SK-N-SH (cell line): Measurements from ENCODE around the gene FLACC1. TPM values are rescaled to one million over a fixed set of nuclear protein-coding genes. Genes with fewer than 3 reads are reported as not detected.

Experiments
- CTCF ChIA-PET: fragments of 300-600, 350-600 bp; formaldehyde crosslinking; extraction: SDS; loops from one replicate; lab custom pipeline; 2021; lab: Yijun Ruan, JAX
- POLR2A ChIA-PET: fragments of 350-600 bp; sonication (Branson Sonifier 250); formaldehyde crosslinking; extraction: SDS; loops from one replicate; lab custom pipeline; 2020; ENCODE audit warnings: antibody characterized with exemption, inconsistent platforms; lab: Yijun Ruan, JAX
- DNase-seq: peaks from one replicate; pipeline ENCODE4 v3.0.0; 2012
- H2AFZ ChIP-seq: fragments of 200-600 bp; sonication (generic); 2 replicates; pipeline ENCODE4 v1.8.1; 2016; ENCODE audit warnings: antibody characterized with exemption, mild to moderate bottlenecking, low read depth
- H3F3A ChIP-seq: fragments of 200-600 bp; sonication (generic); replicated peaks from 2 replicates; pipeline ENCODE3; 2016; ENCODE audit warnings: antibody characterized with exemption, mild to moderate bottlenecking; ENCODE audit not compliant: insufficient read depth
- H3K27ac ChIP-seq, 2 experiments: fragments of 200-500 bp in 1 of 2; fragments of 200-600 bp in 1 of 2; sonication (Bioruptor generic) in 1 of 2; sonication (generic), shearing (Covaris generic) in 1 of 2; 2 replicates each; pipeline versions ENCODE4 v1.5.1 to v1.6.1; 2014 to 2016; ENCODE audit warnings: low read depth in 2 of 2, inconsistent platforms in 1 of 2, low read length in 1 of 2, mild to moderate bottlenecking in 1 of 2, mixed read lengths in 1 of 2
- H3K27me3 ChIP-seq: fragments of 200-600 bp; sonication (generic), shearing (Covaris generic); 2 replicates; pipeline ENCODE4 v1.6.1; 2016; ENCODE audit warnings: mixed run types; ENCODE audit not compliant: insufficient read depth
- H3K36me3 ChIP-seq, 2 experiments: fragments of 200-500 bp in 1 of 2; fragments of 200-600 bp in 1 of 2; sonication (Bioruptor generic) in 1 of 2; sonication (generic) in 1 of 2; replicated peaks in 1 of 2; 2 replicates each; pipeline versions ENCODE3 to v1.5.1; 2014 to 2016; ENCODE audit warnings: low read length in 1 of 2, mild to moderate bottlenecking in 1 of 2; ENCODE audit not compliant: insufficient read depth in 2 of 2, control insufficient read depth in 1 of 2
- H3K4me1 ChIP-seq, 2 experiments: fragments of 200-500 bp in 1 of 2; fragments of 200-600 bp in 1 of 2; sonication (Bioruptor generic) in 1 of 2; sonication (generic), shearing (Covaris generic) in 1 of 2; 2 replicates each; pipeline versions ENCODE4 v1.5.1 to v1.6.1; 2014 to 2016; ENCODE audit warnings: low read depth in 1 of 2, low read length in 1 of 2, mixed run types in 1 of 2; ENCODE audit not compliant: insufficient read depth in 2 of 2, control insufficient read depth in 1 of 2
- H3K4me2 ChIP-seq: fragments of 200-600 bp; sonication (generic), shearing (Covaris generic); 2 replicates; pipeline ENCODE4 v1.6.1; 2017; ENCODE audit warnings: mixed run types
- H3K4me3 ChIP-seq, 2 experiments: fragments of 200-500 bp in 1 of 2; fragments of 200-600 bp in 1 of 2; sonication (Bioruptor generic) in 1 of 2; sonication (generic), shearing (Covaris generic) in 1 of 2; 2 replicates each; pipeline versions ENCODE4 v1.5.1 to v1.8.1; 2014 to 2016; ENCODE audit warnings: low read depth in 2 of 2, inconsistent platforms in 1 of 2, low read length in 1 of 2, mild to moderate bottlenecking in 1 of 2, mixed read lengths in 1 of 2, moderate library complexity in 1 of 2
- H3K79me2 ChIP-seq: fragments of 200-600 bp; sonication (generic); 2 replicates; pipeline ENCODE4 v1.8.1; 2017; ENCODE audit warnings: mild to moderate bottlenecking; ENCODE audit not compliant: insufficient read depth
- H3K9ac ChIP-seq: fragments of 200-600 bp; sonication (generic); 2 replicates; pipeline ENCODE4 v1.6.1; 2017; ENCODE audit warnings: mixed run types
- H3K9me2 ChIP-seq: fragments of 200-600 bp; sonication (generic); 2 replicates; pipeline ENCODE4 v1.6.1; 2017; ENCODE audit warnings: mixed run types
- H3K9me3 ChIP-seq: fragments of 200-600 bp; sonication (generic); 2 replicates; pipeline ENCODE4 v1.6.1; 2017; ENCODE audit warnings: mixed run types, mild to moderate bottlenecking, moderate library complexity
- H4K20me1 ChIP-seq: fragments of 200-600 bp; sonication (generic); 2 replicates; pipeline ENCODE4 v1.6.1; 2017; ENCODE audit warnings: mild to moderate bottlenecking, mixed run types; ENCODE audit not compliant: insufficient read depth
- EZH2phosphoT487 ChIP-seq: fragments of 200-600 bp; sonication (generic); IDR thresholded peaks from 2 replicates; pipeline ENCODE4 v1.6.1; 2017; ENCODE audit warnings: low read depth, mixed run types, mild to moderate bottlenecking, antibody characterized with exemption, moderate library complexity, borderline replicate concordance
- FOSL2 ChIP-seq: IDR thresholded peaks from 2 replicates; pipeline ENCODE4 v1.4.0; 2012; ENCODE audit warnings: low read depth, mild to moderate bottlenecking, moderate library complexity, borderline replicate concordance
- FOXM1 ChIP-seq: IDR thresholded peaks from 2 replicates; pipeline ENCODE4 v1.4.0; 2012; ENCODE audit warnings: low read depth, mild to moderate bottlenecking
- IRF3 ChIP-seq: fragments of 150-350 bp; IDR thresholded peaks from 2 replicates; pipeline ENCODE4 v1.6.1; 2016; ENCODE audit warnings: mild to moderate bottlenecking, low read depth, low read length
- MAX ChIP-seq: IDR thresholded peaks from 2 replicates; pipeline ENCODE4 v1.4.0; 2012; ENCODE audit warnings: low read depth
- MEF2A ChIP-seq: IDR thresholded peaks from 2 replicates; pipeline ENCODE4 v1.4.0; 2012; ENCODE audit warnings: low read depth, borderline replicate concordance
- MXI1 ChIP-seq: IDR thresholded peaks from 2 replicates; pipeline ENCODE4 v1.6.1; 2012; ENCODE audit warnings: mild to moderate bottlenecking, low read depth, low read length, improper control_type of control experiment
- POLR2AphosphoS5 ChIP-seq: IDR thresholded peaks from 2 replicates; pipeline ENCODE4 v1.6.1; 2012; ENCODE audit warnings: low read depth, low read length
- RAD21 ChIP-seq: IDR thresholded peaks from 2 replicates; pipeline ENCODE4 v1.6.1; 2012; ENCODE audit warnings: mild to moderate bottlenecking, low read length
- REST ChIP-seq: IDR thresholded peaks from 2 replicates; pipeline ENCODE4 v1.6.1; 2012; ENCODE audit warnings: mild to moderate bottlenecking, low read depth, low read length, moderate library complexity
- RFX5 ChIP-seq: IDR thresholded peaks from 2 replicates; pipeline ENCODE4 v1.6.1; 2012; ENCODE audit warnings: mild to moderate bottlenecking, improper control_type of control experiment, low read length
- SMC3 ChIP-seq: IDR thresholded peaks from 2 replicates; pipeline ENCODE4 v1.6.1; 2012; ENCODE audit warnings: low read depth, low read length, improper control_type of control experiment
- TAF1 ChIP-seq: IDR thresholded peaks from 2 replicates; pipeline ENCODE4 v1.6.1; 2012; ENCODE audit warnings: low read depth, mild to moderate bottlenecking, low read length, moderate library complexity, borderline replicate concordance
- TCF12 ChIP-seq: IDR thresholded peaks from 2 replicates; pipeline ENCODE4 v1.4.0; 2012
- TEAD4 ChIP-seq: IDR thresholded peaks from 2 replicates; pipeline ENCODE4 v1.4.0; 2012; ENCODE audit warnings: mild to moderate bottlenecking, borderline replicate concordance; ENCODE audit not compliant: insufficient read depth
- USF1 ChIP-seq: IDR thresholded peaks from 2 replicates; pipeline ENCODE4 v1.4.0; 2012; ENCODE audit warnings: low read depth, borderline replicate concordance
- YY1 ChIP-seq: IDR thresholded peaks from 2 replicates; pipeline ENCODE4 v1.4.0; 2012; ENCODE audit warnings: low read depth, mild to moderate bottlenecking
- WGBS: methylation state at CpG from one replicate; pipeline ENCODE4 v1.1.6; 2017; ENCODE audit warnings: low lambda C conversion rate; 5-methylcytosine and 5-hydroxymethylcytosine counted together
- polyA plus RNA-seq, 3 experiments: library from polyadenylated mRNA; depleted of rRNA; stranded (reverse); fragments of >200 nt; gene quantifications; 2 replicates each; pipeline ENCODE4 v1.2.3, GENCODE V29; 2012

Gene FLACC1
- polyA plus RNA-seq, 1 of the 3 experiments (the other 2 are of a cell fraction), result 0.35 TPM

GRCh38 chr2:201246280-201246679, 110.9 kb downstream of the FLACC1 start (continued):
- TF ChIP-seq IRF3 (no peak), FOXM1 (no peak), USF1 (no peak)
- TF ChIP-seq, all 33 proteins: peak for 0

GRCh38 chr2:201244829-201245228, 112.3 kb downstream of the FLACC1 start:
- H3K4me1 ChIP-seq, result no peaks in the 10 kb centered on the region; a peak in 1 of 4 replicates
- H3K79me2 ChIP-seq, result no peaks in the 10 kb centered on the region
- no peaks in the 10 kb centered on the region for H3K36me3 ChIP-seq
- no peak overlapping the region for H3K9ac ChIP-seq
- no peak for TF ChIP-seq FOSL2
- TF ChIP-seq TEAD4, result no peak
- no peak for TF ChIP-seq EZH2phosphoT487
- no peak for TF ChIP-seq TAF1
- TF ChIP-seq SMC3, result no peak
- no peak for TF ChIP-seq REST
- TF ChIP-seq RAD21, result no peak
- no peak for TF ChIP-seq YY1
- no peak for TF ChIP-seq MAX
- TF ChIP-seq RFX5, result no peak
- TF ChIP-seq TCF12, result no peak
- TF ChIP-seq POLR2AphosphoS5, result no peak
- no peak for TF ChIP-seq MXI1
- no peak for TF ChIP-seq MEF2A
- H3K9me3 ChIP-seq, result 0 out of 2 replicates have a peak, but pooled peaks cover 8% of the 10 kb centered on the region
- POLR2A ChIA-PET, result no interaction called here
- H3K27me3 ChIP-seq, result no peaks in the 10 kb centered on the region
- no peaks in the 10 kb centered on the region for H3F3A ChIP-seq
- DNase-seq, result no peak
- H2AFZ ChIP-seq, result no peak overlapping the region
- no peak overlapping the region for H3K4me3 ChIP-seq
- no peak overlapping the region for H3K27ac ChIP-seq
- H4K20me1 ChIP-seq, result no peaks in the 10 kb centered on the region
- H3K4me2 ChIP-seq, result no peak overlapping the region
- WGBS, result 95% methylated on average over 5 of the region's 5 CpGs
- CTCF ChIA-PET, result interaction anchor here (3.5 kb wide), 1 partner anchor 12 kb away, joined by 10 read pairs; no protein-coding TSS in a partner anchor
- no peaks in the 10 kb centered on the region for H3K9me2 ChIP-seq
